Transverse colon (tissue), 4 donors: ENCODE measurements around the gene RAB24. TPM values are rescaled to one million over a fixed set of nuclear protein-coding genes. Genes with fewer than 3 reads are reported as not detected.
A peak's percentile ranks its signal among the peaks of the same experiment; 100 is the strongest.

Experiments used
- DNase-seq: peaks from one replicate; pipeline ENCODE4 v3.0.0-alpha.2; 2019
- H3K27ac ChIP-seq, 4 donors: fragments of 200-600 bp; sonication (generic); 2 replicates each; pipeline ENCODE4 v1.5.1; 2016 to 2018; ENCODE audit warnings: inconsistent platforms in 4 of 4
- H3K27me3 ChIP-seq: fragments of 200-600 bp; sonication (generic); 2 replicates; pipeline ENCODE4 v1.5.1; 2017; ENCODE audit warnings: inconsistent platforms
- H3K36me3 ChIP-seq, 4 donors: fragments of 200-600 bp; sonication (generic); 2 replicates each; pipeline ENCODE4 v1.5.1; 2017 to 2019; ENCODE audit warnings: inconsistent platforms in 4 of 4
- H3K4me1 ChIP-seq, 4 donors: fragments of 200-600 bp; sonication (generic); 2 replicates each; pipeline ENCODE4 v1.5.1; 2017 to 2020; ENCODE audit warnings: inconsistent platforms in 4 of 4
- H3K4me3 ChIP-seq, 4 donors: fragments of 200-600 bp; sonication (generic); 1 replicate in 1 of 4; 2 replicates in 3 of 4; pipeline versions ENCODE4 v1.5.1 to v1.6.1; 2017 to 2019; ENCODE audit warnings: inconsistent platforms in 4 of 4
- H3K9me3 ChIP-seq, 2 donors: fragments of 200-600 bp; sonication (generic); 2 replicates each; pipeline ENCODE4 v1.5.1; 2017 to 2019; ENCODE audit warnings: inconsistent platforms in 2 of 2
- CTCF ChIP-seq, 5 experiments: fragments of 200-600 bp in 3 of 5; fragments of 450-650 bp in 2 of 5; sonication (generic) in 3 of 5; IDR thresholded peaks; 1 replicate in 2 of 5; 2 replicates in 3 of 5; pipeline ENCODE4 v1.5.1; 2016 to 2017; ENCODE audit warnings: antibody characterized with exemption in 5 of 5, inconsistent platforms in 3 of 5, mild to moderate bottlenecking in 2 of 5, moderate library complexity in 1 of 5
- EP300 ChIP-seq: sonication (generic); formaldehyde crosslinking; IDR thresholded peaks from one replicate; pipeline ENCODE4 v1.6.1; 2017; ENCODE audit warnings: antibody characterized with exemption, low read depth
- POLR2A ChIP-seq: fragments of 450-650 bp; IDR thresholded peaks from one replicate; pipeline ENCODE4 v1.6.1; 2016; ENCODE audit warnings: antibody characterized with exemption, mild to moderate bottlenecking, moderate library complexity
- POLR2AphosphoS5 ChIP-seq, 3 donors: sonication (generic); formaldehyde crosslinking; IDR thresholded peaks; one replicate each; pipeline ENCODE4 v1.6.1; 2016; ENCODE audit warnings: antibody characterized with exemption in 3 of 3
- WGBS, 2 donors: methylation state at CpG; one replicate each; pipeline ENCODE4 v1.1.5; 2018; ENCODE audit warnings: low coverage in 1 of 2; 5-methylcytosine and 5-hydroxymethylcytosine counted together
- in situ Hi-C, 4 donors: fragments of 200-750 bp; cut with MboI; loops; one replicate each; pipeline versions ENCODE4 v1.15.0 to v1.15.1; 2017; ENCODE audit warnings: low sequenced_read_pairs in 3 of 4, low pct_ligation_motif_present in 1 of 4, low pct_unique_long_range_greater_than_20kb in 1 of 4
- intact Hi-C: fragments of 100-400 bp; cut with DNase I; formaldehyde crosslinking; loops from one replicate; pipeline ENCODE4 v1.15.1; 2023; ENCODE audit warnings: low total_unique reads
- total RNA-seq, 4 donors: library from RNA; depleted of rRNA; stranded (reverse); fragments of >200 nt; gene quantifications; one replicate each; pipeline ENCODE4 v1.1.0, GENCODE V29; 2016

The RAB24 gene
- total RNA-seq, 4 donors from 2014 or later = 38.2 to 68.1 (median 51.8) TPM

- H3K27ac ChIP-seq = peak overlapping the region; percentile 89 to 92 (median 91)
- TF ChIP-seq EP300 (no peak), POLR2AphosphoS5 (IDR thresholded peaks at IDR 0.05) (no peak), CTCF (IDR thresholded peaks at IDR 0.05) (peak in 1 of 5 experiments; percentile 27), POLR2A (no peak)
- no peaks in the 10 kb centered on the region for H3K27me3 ChIP-seq
- no peak for DNase-seq
- peak overlapping the region; percentile 78 to 86 (median 85) for H3K4me3 ChIP-seq
- peaks cover 40 to 62% (median 54%) of the 10 kb centered on the region in 4 donors for H3K4me1 ChIP-seq
- 29% methylated on average over 24 of the region's 24 CpGs; no CpG with 5 or more reads in 1 of the 2 donors for WGBS, 2 donors
- intact Hi-C loops (no loop called here), in situ Hi-C loops (loop anchor here in 1 of 4 donors (25.0 kb wide), 1 partner anchor 160 kb away; the partner anchor contains the start of gene DBN1)
- no peaks in the 10 kb centered on the region for H3K36me3 ChIP-seq
- no peaks in the 10 kb centered on the region for H3K9me3 ChIP-seq
Measured at GRCh38 chr5:177302354-177303110, 987 bp downstream of the RAB24 start.

GRCh38 chr5:177301503-177302165 lies 1.9 kb downstream of the RAB24 start:
- in situ Hi-C loops = loop anchor here in 1 of 4 donors (25.0 kb wide), 1 partner anchor 161 kb away; the partner anchor contains the start of gene DBN1
- no peaks in the 10 kb centered on the region for H3K36me3 ChIP-seq

GRCh38 chr5:177300951-177301350 lies 2.6 kb downstream of the RAB24 start:
- H3K9me3 ChIP-seq = no peaks in the 10 kb centered on the region
- 80 to 86% methylated on average over 1 to 2 of the region's 2 CpGs for WGBS, 2 donors
- in situ Hi-C loops (loop anchor here in 1 of 4 donors (25.0 kb wide), 1 partner anchor 161 kb away; the partner anchor contains the start of gene DBN1), intact Hi-C loops (no loop called here)
- peaks cover 47 to 73% (median 58%) of the 10 kb centered on the region in 4 donors for H3K4me1 ChIP-seq
- no peaks in the 10 kb centered on the region for H3K27me3 ChIP-seq
- peak overlapping the region; percentile 89 to 92 (median 91) for H3K27ac ChIP-seq
- H3K36me3 ChIP-seq = no peaks in the 10 kb centered on the region
- no peak overlapping the region for H3K4me3 ChIP-seq
- TF ChIP-seq POLR2AphosphoS5 (IDR thresholded peaks at IDR 0.05) (no peak), POLR2A (no peak), CTCF (IDR thresholded peaks at IDR 0.05) (no peak)
- no peak for DNase-seq

More at GRCh38 chr5:177301503-177302165, 1.9 kb downstream of the RAB24 start:
- Histone ChIP-seq H3K9me3 (no peaks in the 10 kb centered on the region), H3K27me3 (no peaks in the 10 kb centered on the region), H3K27ac (peak overlapping the region; percentile 89 to 92 (median 91)), H3K4me1 (peaks cover 41 to 66% (median 54%) of the 10 kb centered on the region in 4 donors), H3K4me3 (no peak overlapping the region)
- peak; percentile 41 for TF ChIP-seq POLR2A
- TF ChIP-seq POLR2AphosphoS5 (IDR thresholded peaks at IDR 0.05) = peak in 2 of 3 donors; percentile 37 to 44
- TF ChIP-seq CTCF (IDR thresholded peaks at IDR 0.05) = no peak
- TF ChIP-seq EP300 = no peak
- WGBS, 2 donors = 40 to 41% methylated on average over 1 to 7 of the region's 7 CpGs
- intact Hi-C loops = no loop called here
- DNase-seq = peak; percentile 86
